Nephron progenitor cell (in vitro differentiated cells): Measurements from ENCODE around the gene INO80B.
"Not testable (repeated sequence)": the region's sequence is repeated elsewhere in the genome, so short reads cannot be mapped to it uniquely, and the experiment has no call there.

Experiments
- DNase-seq: peaks from one replicate; pipeline ENCODE4 v3.0.0; 2021
- H3K27ac Mint-ChIP-seq: 2 replicates; pipeline ENCODE4 v1.8.0; 2021; ENCODE audit warnings: mild to moderate bottlenecking, moderate library complexity, mixed read lengths
- H3K27me3 Mint-ChIP-seq: 2 replicates; pipeline ENCODE4 v1.8.0; 2021; ENCODE audit warnings: mild to moderate bottlenecking, low read depth, mixed read lengths; ENCODE audit not compliant: poor library complexity
- H3K36me3 Mint-ChIP-seq: 2 replicates; pipeline ENCODE4 v1.8.0; 2021; ENCODE audit warnings: low read depth, mixed read lengths
- H3K4me1 Mint-ChIP-seq: 2 replicates; pipeline ENCODE4 v1.8.0; 2021; ENCODE audit warnings: mixed read lengths
- H3K4me3 Mint-ChIP-seq: 2 replicates; pipeline ENCODE4 v1.8.0; 2021; ENCODE audit warnings: mild to moderate bottlenecking, moderate library complexity, mixed read lengths
- H3K9me3 Mint-ChIP-seq: 2 replicates; pipeline ENCODE4 v1.8.0; 2021; ENCODE audit warnings: mild to moderate bottlenecking, moderate library complexity, mixed read lengths
- CTCF ChIP-seq: fragments of 200-600 bp; sonication (generic); IDR thresholded peaks from 2 replicates; pipeline ENCODE4 v1.5.0; 2021; ENCODE audit warnings: antibody characterized with exemption

Gene INO80B

GRCh38 chr2:74418312-74418711 lies 36.6 kb upstream of the INO80B start:
- Mint-ChIP-seq H3K9me3 (no peaks in the 10 kb centered on the region), H3K4me3 (no peak overlapping the region), H3K27me3 (peaks cover 19% of the 10 kb centered on the region), H3K36me3 (no peaks in the 10 kb centered on the region), H3K27ac (no peak overlapping the region), H3K4me1 (peaks cover 39% of the 10 kb centered on the region)
- DNase-seq = no peak
- TF ChIP-seq CTCF = no peak

- Mint-ChIP-seq H3K27me3 (peaks cover 21% of the 10 kb centered on the region), H3K4me3 (no peak overlapping the region), H3K4me1 (peaks cover 43% of the 10 kb centered on the region), H3K9me3 (no peaks in the 10 kb centered on the region), H3K36me3 (no peaks in the 10 kb centered on the region), H3K27ac (no peak overlapping the region)
- no peak for TF ChIP-seq CTCF
- no peak for DNase-seq
Observed at GRCh38 chr2:74419345-74419744, 35.5 kb upstream of the INO80B start.

GRCh38 chr2:74420006-74420405 lies 34.9 kb upstream of the INO80B start:
- H3K36me3 Mint-ChIP-seq = peaks cover 5% of the 10 kb centered on the region
- peak overlapping the region; percentile 23 for H3K4me3 Mint-ChIP-seq
- peaks cover 21% of the 10 kb centered on the region for H3K27me3 Mint-ChIP-seq
- H3K4me1 Mint-ChIP-seq = peaks cover 49% of the 10 kb centered on the region
- no peaks in the 10 kb centered on the region for H3K9me3 Mint-ChIP-seq
- no peak for DNase-seq
- no peak for TF ChIP-seq CTCF
- H3K27ac Mint-ChIP-seq = no peak overlapping the region

- H3K36me3 Mint-ChIP-seq = peaks cover 10% of the 10 kb centered on the region
- DNase-seq, H3K9me3 Mint-ChIP-seq, H3K27ac Mint-ChIP-seq: not testable (repeated sequence)
- H3K27me3 Mint-ChIP-seq = peaks cover 21% of the 10 kb centered on the region
- H3K4me3 Mint-ChIP-seq = peak overlapping the region; percentile 95
- H3K4me1 Mint-ChIP-seq = peaks cover 49% of the 10 kb centered on the region
Observed at GRCh38 chr2:74420443-74421103, 34.3 kb upstream of the INO80B start.

- Mint-ChIP-seq H3K36me3 (peaks cover 13% of the 10 kb centered on the region), H3K27ac (peak within 1 kb of the TSS; percentile 76), H3K9me3 (no peaks in the 10 kb centered on the region), H3K4me3 (peak within 1 kb of the TSS; percentile 95), H3K4me1 (peaks cover 49% of the 10 kb centered on the region), H3K27me3 (peaks cover 21% of the 10 kb centered on the region)
- DNase-seq = peak; percentile 95
- TF ChIP-seq CTCF = no peak
Observed at GRCh38 chr2:74421221-74421870, 33.5 kb upstream of the INO80B start, which contains the start of the genes C2orf81 and WDR54. Gene C2orf81, minus strand, starts transcription at chr2:74421619. Its CDS starts 59 bp downstream, at chr2:74421560. Gene WDR54, plus strand, starts transcription at chr2:74421730. Its CDS starts 424 bp downstream, at chr2:74422154.

GRCh38 chr2:74423231-74424095 lies 31.4 kb upstream of the INO80B start:
- peaks cover 45% of the 10 kb centered on the region for H3K4me1 Mint-ChIP-seq
- H3K4me3 Mint-ChIP-seq = peak overlapping the region; percentile 95
- no peak for DNase-seq
- H3K27ac Mint-ChIP-seq = peak overlapping the region; percentile 92
- H3K27me3 Mint-ChIP-seq = peaks cover 23% of the 10 kb centered on the region
- peaks cover 24% of the 10 kb centered on the region for H3K36me3 Mint-ChIP-seq
- no peaks in the 10 kb centered on the region for H3K9me3 Mint-ChIP-seq
- TF ChIP-seq CTCF = no peak
